GM19467 (cell line): ENCODE measurements around the gene UBL5.

Experiments
- ATAC-seq: cut with Tn5 transposase; IDR thresholded peaks from one replicate; pipeline ENCODE4 v1.9.1; 2021; ENCODE audit warnings: mild to moderate bottlenecking, moderate library complexity; ENCODE audit not compliant: unreplicated experiment

Gene UBL5

DNA sequence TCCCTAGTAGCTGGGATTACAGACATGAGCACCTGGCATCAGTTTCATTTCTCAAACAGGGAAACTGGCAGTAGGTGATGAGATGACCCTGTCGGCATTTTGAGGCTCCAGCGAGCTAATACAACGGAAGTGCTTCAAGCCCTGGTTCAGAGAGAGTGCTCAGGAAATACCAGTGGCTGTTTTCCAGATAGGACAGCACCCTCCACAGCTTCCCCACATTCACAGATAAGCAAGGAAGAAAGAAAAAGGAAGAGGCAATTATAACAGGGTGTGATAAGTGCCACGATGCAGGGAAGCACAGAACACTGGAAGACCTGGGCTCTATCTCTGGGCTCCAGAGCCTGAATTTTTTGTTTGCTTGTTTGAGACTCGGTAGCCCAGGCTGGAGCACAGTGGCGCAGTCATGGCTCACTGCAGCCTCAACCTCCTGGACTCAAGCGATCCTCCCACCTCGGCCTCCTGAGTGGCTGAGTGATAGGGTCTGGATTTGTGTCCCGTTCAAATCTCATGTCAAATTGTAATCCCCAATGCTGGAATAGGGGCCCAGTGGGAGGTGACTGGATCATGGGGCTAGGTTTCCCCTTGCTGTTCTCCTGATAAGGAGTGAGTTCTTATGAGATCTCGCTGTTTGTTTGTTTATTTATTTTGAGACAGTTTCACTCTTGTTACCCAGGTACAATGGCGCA lies 50.9 kb downstream of the UBL5 start:
- ATAC-seq: no peak
